Measurements from ENCODE around the gene CFAP126.
"Not testable (repeated sequence)": the region's sequence is repeated elsewhere in the genome, so short reads cannot be mapped to it uniquely, and the experiment has no call there.

CFAP126 gene, protein sequence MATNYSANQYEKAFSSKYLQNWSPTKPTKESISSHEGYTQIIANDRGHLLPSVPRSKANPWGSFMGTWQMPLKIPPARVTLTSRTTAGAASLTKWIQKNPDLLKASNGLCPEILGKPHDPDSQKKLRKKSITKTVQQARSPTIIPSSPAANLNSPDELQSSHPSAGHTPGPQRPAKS

DNA sequence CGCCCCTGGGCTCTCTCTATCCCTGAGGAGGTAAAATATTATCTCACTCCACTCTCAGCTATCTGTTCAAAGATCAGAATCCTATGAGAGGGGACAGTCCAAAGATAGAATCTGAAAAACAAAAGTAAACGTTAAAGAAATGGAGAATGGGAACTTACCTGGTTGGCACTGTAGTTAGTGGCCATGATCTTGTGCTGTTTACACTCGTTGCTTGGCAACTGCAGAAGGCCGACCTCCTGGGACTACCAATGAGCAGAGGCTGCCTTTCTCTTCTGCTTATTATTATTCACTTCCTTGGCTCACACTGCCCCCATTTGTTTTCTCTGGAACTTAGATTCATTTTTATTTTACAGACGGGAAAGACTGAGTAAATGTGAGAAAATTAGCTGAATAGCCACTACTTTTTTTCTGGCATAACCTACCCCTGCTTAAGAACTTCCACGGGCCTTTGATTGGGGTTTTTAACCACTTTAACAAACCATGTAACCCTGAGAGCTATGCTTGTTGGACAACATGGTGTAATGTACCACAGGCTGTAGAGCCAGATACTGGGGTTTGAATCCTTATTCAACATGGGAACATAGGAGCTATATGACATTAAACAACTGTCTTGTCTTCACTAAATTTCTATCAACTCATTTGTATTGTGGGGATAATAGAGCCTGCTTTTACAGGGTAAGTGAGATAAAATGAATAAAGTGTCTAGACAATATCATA lies at the start of gene CFAP126:
CFAP126 (minus strand) TSS at position 193 of the 717 bp plus-strand sequence; CDS start at position 185, 8 bp downstream.
- no peak for DNase-seq (ENCODE audit: low spot score)

DNA sequence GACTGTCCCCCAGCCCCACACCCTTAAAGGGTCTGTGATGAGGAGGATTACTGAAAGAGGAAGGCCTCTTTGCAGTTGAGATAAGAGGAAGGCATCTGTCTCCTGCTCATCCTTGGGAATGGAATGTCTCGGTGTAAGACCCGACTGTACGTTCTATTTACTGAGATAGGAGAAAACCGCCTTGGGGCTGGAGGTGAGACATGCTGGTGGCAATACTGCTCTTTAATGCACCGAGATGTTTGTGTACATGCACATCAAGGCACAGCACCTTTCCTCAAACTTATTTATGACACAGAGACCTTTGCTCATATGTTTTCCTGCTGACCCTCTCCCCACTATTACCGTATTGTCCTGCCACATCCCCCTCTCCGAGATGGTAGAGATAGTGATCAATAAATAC lies 45.4 kb upstream of the CFAP126 start:
- DNase-seq (ENCODE audit: low spot score), result not testable (repeated sequence)

DNA sequence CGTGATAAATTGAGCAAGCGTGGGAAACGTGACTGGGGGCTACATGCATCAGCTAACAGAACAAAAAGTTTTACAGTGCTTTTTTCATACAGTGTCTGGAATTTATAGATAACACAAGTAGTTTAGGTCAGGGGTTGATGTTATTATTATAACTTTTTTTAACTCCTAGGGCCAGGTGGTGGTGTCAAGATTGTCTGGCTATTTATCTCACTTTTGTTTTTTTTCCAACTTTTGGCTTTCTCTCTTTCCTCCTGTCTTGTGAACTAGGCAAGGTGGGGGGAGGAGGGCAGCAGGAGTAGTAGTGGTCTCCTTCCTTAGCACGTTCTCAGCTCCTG lies 42.9 kb upstream of the CFAP126 start:
- not testable (repeated sequence) for DNase-seq (ENCODE audit: low spot score)

DNA sequence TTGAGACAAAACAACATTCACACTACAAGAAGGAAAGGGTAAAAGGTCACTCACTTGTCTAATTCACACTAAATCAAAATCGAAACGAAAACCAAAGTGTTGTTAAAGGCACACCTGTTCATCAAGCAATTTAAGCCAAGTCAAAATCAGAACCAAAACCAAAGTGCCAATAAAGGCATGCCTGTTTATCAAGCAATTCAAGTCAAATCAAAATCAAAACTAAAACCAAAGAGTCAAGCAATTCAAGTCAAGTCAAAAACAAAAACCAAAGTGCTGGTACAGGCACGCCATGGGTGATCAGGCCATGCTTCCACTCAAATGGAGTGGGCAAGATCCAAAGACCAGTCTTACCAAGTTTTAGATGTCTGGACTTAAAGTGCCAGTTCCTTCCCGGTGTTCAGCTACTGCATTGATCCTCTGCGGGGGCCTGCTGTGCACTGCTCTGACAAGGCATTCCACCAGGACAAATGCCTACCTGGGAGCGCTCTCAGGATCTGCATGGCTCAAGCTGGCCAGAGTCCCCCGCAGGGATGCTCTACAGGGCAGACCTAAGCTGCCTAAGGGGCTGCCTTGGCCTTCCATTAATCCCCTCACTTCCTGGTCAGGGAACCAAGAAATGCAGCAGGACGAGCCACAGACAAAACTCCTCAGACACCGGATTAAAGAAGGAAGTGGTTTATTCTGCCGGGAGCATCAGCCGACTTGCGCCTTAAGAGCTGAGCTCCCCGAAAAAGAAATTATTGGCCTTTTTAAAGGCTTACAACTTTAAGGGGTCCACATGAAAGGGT lies 42.4 kb upstream of the CFAP126 start:
- DNase-seq (ENCODE audit: low spot score), result not testable (repeated sequence)

DNA sequence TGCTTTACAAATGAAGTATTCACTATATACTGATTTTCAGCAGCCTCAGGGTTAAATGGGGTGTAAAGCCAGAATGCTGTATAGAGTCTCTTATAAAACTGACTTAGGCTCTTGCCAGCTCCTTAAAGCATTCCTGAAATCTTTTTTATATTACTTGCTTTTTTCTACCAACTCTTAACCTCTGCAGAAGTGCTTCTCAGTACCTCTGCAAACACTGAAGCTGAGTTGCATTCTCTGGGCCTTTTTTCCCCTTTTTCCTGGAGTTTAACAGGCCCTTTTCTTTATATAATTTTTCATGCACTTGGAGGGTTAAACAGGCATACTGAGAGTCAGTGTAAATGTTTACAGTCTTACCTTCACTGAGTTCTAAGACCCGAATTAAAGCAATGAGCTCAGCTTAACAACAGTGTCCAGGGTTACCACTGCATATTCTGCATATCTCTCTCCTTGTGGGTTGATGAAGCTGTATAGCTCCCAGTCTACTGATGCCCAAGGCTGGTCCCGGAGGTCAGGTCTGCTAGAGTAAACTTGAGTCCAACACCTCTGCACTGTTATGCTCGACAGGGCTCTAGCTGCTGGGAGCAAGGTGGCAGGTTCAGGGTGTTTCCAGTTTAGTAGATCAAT lies 40.9 kb upstream of the CFAP126 start:
- no peak for DNase-seq (ENCODE audit: low spot score)

DNA sequence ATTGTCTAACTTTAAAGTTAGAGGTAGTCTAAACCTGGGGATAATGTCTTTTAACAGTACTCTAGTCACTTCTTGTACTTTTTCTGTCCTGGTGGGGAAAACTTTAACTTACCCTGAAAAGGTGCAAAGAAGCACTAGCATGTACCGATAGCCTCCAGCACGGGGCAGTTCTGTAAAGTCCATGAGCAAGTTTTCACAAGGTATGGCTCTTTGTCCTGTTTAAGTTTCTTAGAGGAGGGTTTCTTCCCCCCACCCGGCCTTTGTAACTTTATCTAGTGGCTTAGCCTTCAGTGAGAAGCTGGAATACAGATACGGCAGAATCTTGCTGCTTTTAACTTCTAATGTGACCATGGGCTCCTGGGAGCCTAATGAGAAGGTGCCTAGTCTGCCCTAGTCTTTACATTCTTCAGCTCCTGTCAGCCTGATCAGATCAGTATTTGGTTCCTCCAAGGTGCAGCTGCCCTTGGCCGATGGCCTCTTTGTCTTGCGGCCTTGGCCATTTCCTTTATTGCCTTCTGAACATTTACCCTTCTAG lies 39.8 kb upstream of the CFAP126 start:
- DNase-seq (ENCODE audit: low spot score), result no peak

DNA sequence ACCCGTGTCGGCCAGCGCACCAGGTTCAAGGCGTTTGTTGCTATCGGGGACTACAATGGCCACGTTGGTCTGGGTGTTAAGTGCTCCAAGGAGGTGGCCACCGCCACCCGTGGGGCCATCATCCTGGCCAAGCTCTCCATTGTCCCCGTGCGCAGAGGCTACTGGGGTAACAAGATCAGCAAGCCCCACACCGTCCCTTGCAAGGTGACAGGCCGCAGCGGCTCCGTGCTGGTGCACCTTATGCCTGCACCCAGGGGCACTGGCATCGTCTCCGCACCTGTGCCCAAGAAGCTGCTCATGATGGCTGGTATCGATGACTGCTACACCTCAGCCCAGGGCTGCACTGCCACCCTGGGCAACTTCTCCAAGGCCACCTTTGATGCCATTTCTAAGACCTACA lies 38.9 kb upstream of the CFAP126 start:
- DNase-seq (ENCODE audit: low spot score), result not testable (repeated sequence)

DNA sequence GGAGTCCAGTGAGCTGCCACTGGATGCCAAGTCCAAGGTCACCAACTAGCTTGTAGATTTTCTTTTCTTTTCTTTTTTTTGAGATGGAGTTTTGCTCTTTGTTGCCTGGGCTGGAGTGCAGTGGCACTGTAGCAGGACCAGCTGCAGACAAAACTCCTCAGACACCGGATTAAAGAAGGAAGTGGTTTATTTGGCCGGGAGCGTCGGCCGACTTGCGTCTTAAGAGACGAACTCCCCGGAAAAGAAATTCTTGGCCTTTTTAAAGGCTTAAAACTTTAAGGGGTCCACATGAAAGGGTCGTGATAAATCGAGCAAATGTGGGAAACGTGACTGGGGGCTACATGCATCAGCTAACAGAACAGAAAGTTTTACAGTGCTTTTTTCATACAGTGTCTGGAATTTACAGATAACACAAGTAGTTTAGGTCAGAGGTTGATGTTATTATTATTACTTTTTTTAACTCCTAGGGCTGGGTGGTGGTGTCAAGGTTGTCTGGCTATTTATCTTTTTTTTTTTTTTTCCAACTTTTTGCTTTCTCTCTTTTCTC lies 36.4 kb upstream of the CFAP126 start:
- no peak for DNase-seq (ENCODE audit: low spot score)

DNA sequence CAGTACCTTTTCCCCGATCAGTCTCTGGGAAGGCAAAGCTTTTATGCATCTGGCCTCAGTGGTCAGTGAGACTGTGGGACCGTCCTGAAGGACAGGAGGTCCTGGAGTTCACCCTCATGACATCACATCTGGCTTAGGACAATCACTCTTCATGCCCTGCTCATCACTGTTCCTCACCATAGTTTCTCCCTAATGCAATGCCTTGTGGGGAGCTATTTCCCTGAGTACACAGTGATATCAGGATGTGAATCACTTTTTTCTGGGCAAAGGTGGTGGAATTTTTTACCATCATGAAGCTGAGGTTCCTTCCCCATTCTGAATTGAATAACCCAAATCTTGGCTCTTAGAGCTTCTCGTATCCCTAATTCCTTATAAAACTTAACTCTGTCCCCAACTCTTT lies 34.8 kb upstream of the CFAP126 start:
- DNase-seq (ENCODE audit: low spot score), result no peak

DNA sequence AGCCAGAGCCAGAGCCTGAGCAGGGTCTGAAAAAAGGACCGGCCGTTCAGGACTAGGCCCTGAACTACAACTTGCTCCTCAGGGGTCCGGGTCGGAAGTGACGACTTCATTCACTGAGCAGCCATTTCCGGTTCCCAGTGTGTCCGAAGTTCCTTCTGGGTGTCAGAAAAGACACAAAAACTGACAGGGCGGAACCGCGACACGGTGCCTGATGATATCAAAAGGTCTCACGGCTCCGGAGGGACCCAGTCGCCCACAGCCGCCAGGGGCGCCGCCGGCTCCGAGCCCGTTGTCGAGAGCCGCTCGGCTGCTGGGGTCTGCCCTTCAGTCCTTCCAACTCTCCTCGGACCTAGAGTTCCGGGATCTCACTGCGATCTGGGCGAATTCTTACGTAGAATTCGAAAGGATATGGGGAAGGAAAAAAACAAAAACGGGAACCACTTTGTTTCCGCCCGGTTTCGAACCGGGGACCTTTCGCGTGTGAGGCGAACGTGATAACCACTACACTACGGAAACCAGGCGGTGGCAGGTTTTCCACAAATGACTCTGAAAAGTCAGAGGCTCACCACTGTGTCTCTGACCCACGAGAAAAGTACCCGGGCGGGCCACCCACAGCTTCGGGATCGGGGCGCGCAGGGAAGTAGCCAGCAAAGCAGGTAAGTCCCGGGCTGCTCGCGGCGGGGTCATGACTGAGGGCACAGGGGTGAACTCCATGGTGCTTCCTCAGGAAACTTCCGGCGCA lies 31.8 kb upstream of the CFAP126 start:
- DNase-seq (ENCODE audit: low spot score), result peak; percentile 92

DNA sequence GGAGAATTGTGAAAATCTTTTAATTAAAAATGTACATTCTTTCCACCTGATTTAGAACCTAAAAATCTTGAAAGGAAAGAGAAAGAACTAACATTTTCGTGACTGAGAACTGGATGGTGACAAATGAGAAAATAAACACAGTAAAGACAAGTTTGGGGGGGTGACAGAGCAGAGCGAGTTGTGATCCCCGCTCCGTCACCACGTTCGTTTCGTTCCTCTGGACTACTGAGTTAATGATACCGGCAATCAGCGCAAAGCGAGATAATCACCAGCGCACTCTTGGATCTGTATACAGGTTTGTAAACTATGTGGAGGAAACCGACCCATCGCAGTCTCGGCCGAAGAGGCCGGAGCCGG lies 31.2 kb upstream of the CFAP126 start:
- DNase-seq (ENCODE audit: low spot score), result no peak

DNA sequence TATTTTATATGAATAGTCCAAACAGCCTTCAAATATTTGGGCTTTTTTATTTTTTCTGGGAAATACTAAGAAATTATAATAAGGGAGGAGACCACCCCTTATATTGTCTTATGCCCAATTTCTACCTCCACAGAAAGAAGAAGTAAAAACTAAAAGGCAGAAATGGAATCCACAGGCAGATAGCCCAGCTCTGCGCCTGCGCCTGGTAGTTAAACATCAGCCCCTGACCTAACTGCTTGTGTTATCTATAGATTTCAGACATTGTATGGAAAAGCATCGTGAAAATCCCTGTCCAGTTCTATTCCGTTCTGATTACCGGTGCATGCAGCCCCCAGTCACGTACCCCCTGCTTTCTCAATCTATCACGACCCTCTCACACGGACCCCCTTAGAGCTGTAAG lies 29.4 kb upstream of the CFAP126 start:
- not testable (repeated sequence) for DNase-seq (ENCODE audit: low spot score)

DNA sequence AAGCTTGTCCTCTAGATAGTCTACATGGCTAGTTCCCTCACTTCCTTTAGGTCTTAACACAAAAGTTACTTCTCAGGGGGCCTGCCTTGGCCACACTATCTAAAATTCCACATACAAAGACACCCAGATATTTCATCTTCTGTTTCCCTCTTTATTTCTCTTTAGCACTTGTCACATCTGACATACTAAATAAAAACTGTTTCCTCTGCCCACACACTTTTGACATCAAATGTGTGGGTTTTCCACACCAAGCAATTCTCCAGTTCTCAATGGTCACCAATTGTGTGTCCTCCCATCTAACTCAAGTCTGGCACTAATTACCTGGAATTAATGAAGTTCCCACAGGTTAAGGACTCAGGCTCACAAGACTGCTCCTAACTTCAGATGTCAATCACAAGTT lies 25.5 kb upstream of the CFAP126 start:
- DNase-seq (ENCODE audit: low spot score), result no peak

DNA sequence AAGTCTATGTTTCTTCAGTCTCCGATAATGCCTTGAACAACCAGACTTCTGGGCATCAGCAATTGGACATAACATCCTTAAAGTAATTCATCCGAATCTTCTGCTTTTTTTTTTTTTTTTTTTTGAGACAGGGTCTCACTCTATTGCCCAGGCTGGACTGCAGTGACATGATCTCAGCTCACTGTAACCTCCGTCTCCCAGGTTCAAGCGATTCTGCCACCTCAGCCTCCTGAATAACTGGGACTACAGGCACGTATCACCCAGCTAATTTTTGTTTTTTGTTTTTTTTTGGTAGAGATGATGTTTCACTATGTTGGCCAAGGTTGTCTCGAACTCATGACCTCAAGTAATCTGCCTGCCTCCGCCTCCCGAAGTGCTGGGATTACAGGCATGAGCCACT lies 23.9 kb upstream of the CFAP126 start:
- no peak for DNase-seq (ENCODE audit: low spot score)

DNA sequence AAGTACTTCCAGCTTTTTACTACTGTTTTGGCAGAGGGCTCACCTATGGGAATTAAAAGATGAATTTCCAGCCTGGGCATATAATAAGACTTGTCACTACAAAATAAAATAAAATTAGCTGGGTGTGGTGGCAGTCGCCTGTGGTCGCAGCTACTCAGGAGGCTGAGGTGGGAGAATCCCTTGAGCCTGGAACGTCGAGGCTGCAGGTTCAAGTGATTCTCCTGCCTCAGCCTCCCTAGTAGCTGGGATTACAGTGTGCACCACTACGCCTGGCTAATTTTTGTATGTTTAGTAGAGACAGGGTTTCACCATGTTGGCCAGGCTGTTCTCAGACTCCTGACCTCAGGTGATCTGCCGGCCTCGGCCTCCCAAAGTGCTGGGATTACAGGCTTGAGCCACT lies 23.5 kb upstream of the CFAP126 start:
- DNase-seq (ENCODE audit: low spot score), result not testable (repeated sequence)

DNA sequence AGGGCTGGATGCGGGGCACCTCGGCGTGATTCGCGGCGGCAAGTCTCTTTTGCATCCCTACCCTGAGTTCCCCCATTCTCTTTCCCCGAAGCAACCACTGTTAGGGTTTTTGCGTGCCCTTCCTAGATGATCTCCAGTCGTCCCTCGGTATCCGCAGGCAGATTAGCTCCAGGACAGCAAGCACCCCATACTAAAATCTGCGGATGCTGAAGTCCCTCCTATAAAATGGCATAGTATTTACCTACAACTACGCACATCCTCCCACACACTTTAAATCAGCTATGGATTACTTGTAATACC lies 22.8 kb upstream of the CFAP126 start:
- no peak for DNase-seq (ENCODE audit: low spot score)

DNA sequence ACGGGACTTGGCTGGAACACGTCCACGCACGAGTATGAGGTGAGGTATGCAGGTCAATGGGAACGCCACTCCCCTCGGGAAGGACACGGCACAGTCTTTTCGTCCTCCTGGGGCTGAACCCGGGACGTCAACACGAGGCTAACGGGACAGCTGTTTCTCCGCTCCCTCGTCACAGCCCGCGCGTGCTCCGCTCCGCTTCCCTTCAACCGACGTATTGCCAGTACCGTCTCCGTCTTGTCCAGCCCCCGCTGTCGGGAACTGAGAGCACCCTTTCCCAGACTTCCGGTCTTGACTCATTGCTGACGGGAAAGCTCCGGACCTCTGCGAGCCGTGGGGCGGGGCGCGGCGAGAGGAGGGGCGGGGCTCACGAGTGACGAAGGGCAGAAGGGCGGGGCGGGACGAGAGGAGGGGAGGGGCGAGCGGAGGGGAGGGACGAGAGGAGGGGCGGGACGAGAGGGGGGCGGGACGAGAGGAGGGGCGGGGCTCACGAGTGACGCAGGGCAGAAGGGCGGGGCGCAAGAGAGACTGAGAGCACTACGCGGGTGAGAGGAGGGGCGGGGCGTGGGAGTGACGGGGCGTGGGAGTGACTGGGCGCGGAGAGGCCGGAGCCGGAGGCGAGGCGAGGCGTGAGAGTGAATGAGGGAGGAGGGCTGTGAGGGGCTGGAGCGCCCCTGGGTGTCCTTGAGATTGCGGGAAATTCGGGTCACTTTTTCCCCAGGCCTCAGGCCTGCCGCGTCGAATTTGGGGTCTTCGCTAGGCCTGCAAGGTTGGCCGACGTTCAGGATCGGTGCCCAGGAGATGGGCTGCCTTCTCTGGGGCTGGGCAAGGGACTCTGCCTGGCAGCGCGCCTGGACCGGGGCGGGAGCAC lies 22.2 kb upstream of the CFAP126 start:
- peak; percentile 95 for DNase-seq (ENCODE audit: low spot score)

DNA sequence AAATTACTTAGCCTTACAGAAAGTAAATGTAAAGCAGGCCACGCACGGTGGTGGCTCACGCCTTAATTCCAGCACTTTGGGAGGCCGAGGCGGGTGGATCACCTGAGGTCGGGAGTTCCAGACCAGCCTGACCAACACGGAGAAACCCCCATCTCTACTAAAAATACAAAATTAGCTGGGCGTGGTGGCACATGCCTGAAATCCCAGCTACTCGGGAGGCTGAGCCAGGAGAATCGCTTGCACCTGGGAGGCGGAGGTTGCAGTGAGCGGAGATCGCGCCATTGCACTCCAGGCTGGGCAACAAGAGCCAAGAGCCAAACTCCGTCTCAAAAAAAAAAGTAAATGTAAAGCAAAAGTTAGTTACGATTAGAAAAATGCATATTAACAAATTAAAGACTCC lies 21.5 kb upstream of the CFAP126 start:
- DNase-seq (ENCODE audit: low spot score), result not testable (repeated sequence)

DNA sequence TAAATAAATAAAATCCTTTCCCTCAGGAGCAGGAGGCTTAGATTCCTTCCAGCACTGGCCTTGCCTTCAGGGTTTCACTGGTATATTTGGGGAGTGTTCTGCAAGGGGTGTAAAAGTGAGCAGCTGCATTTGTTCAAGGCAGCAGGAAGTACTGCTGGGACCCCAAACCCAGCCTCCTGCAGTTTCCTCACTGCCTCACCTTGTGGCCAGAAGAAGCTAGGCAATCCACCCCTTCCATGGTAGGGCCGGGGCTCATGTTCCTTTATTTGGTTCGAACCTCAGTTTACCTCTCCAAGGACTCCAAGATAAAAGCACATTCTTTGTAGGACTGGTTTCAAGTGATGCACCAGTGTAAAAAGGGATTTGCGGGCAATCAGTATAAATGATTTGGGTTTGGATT lies 21.0 kb upstream of the CFAP126 start:
- no peak for DNase-seq (ENCODE audit: low spot score)

DNA sequence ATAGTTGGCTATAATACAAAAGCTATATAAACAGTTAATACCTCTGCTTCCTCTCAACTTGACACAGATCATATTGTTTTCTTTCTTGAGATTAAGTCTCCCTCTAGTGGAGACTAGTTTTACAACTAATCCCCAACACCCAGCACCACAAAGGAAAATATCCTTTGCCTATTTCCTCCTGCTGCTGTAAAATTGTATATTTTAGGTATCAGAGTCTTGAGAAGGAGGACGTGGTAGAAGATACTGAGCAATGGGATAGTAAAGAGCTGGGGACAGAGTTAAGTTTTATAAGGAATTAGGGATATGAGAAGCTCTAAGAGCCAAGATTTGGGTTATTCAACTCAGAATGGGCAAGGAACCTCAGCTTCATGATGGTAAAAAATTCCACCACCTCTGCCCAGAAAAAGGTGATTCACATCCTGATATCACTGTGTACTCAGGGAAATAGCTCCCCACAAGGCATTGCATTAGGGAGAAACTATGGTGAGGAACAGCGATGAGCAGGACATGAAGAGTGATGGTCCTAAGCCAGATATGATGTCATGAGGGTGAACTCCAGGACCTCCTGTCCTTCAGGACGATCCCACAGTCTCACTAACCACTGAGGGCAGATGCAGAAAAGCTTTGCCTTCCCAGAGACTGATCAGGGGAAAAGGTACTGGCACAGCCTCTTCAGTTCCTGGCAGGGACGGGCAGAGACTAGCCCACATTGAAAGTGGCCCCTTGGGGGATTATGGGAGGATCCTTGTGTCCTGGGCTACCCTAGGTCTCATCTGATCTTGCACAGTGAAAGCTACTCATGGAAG lies 14.7 kb upstream of the CFAP126 start:
- no peak for DNase-seq (ENCODE audit: low spot score)
